ENCODE measurements around the gene PAOX. TPM values are rescaled to one million over a fixed set of nuclear protein-coding genes. Genes with fewer than 3 reads are reported as not detected.

The PAOX gene
- total RNA-seq, 1 donor from 2014 or later, result 4.6 TPM

DNA sequence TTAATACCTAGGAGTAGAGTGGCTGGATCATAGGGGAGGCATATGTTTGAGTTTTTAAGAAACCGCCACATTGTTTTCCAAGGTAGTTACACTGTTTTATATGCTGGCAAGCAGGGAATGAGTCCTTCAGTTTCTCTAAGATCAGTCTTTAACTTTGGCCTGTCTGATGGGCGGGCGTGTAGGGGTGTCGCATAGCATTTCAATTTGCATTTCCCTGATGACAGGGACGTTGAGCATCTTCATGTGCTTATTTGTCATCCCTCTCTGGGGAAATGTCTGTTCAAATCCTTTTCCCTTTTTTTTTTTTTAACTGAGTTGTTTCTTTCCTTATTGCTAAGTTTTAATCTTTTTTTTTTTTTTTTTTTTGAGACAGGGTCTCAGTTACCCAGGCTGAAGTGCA is 24.7 kb downstream of the PAOX start:
- no peaks in the 10 kb centered on the region for H3K4me1 ChIP-seq
- H3K27me3 ChIP-seq, result no peaks in the 10 kb centered on the region
- Mint-ChIP-seq H3K4me1 (no peaks in the 10 kb centered on the region), H3K9me3 (peaks cover 17% of the 10 kb centered on the region), H3K27ac (no peak overlapping the region), H3K27me3 (ENCODE audit: insufficient read depth, low read depth) (no peaks in the 10 kb centered on the region), H3K4me3 (no peak overlapping the region), H3K36me3 (peaks cover 60% of the 10 kb centered on the region)
- H3K27ac ChIP-seq, result no peak overlapping the region
- H3K9ac ChIP-seq, result no peak overlapping the region
- TF ChIP-seq, protein P1, sequence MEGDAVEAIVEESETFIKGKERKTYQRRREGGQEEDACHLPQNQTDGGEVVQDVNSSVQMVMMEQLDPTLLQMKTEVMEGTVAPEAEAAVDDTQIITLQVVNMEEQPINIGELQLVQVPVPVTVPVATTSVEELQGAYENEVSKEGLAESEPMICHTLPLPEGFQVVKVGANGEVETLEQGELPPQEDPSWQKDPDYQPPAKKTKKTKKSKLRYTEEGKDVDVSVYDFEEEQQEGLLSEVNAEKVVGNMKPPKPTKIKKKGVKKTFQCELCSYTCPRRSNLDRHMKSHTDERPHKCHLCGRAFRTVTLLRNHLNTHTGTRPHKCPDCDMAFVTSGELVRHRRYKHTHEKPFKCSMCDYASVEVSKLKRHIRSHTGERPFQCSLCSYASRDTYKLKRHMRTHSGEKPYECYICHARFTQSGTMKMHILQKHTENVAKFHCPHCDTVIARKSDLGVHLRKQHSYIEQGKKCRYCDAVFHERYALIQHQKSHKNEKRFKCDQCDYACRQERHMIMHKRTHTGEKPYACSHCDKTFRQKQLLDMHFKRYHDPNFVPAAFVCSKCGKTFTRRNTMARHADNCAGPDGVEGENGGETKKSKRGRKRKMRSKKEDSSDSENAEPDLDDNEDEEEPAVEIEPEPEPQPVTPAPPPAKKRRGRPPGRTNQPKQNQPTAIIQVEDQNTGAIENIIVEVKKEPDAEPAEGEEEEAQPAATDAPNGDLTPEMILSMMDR (IDR thresholded peaks at IDR 0.05), result no peak
- TF ChIP-seq EZH2 (IDR thresholded peaks at IDR 0.05) (no peak), EZH2phosphoT487 (IDR thresholded peaks at IDR 0.05) (no peak)
- peaks cover 53% of the 10 kb centered on the region for H3K79me2 ChIP-seq (ENCODE audit: low read depth)
- no peak overlapping the region for H3K4me2 ChIP-seq
- H3K4me3 ChIP-seq, result no peak overlapping the region
- H4K20me1 ChIP-seq (ENCODE audit: low read depth), result no peaks in the 10 kb centered on the region
- peaks cover 13% of the 10 kb centered on the region for H3K36me3 ChIP-seq
- H3F3A ChIP-seq (ENCODE audit: low read depth), result no peaks in the 10 kb centered on the region
- H3K9me3 ChIP-seq (ENCODE audit: low read depth), result no peaks in the 10 kb centered on the region
- H2AFZ ChIP-seq (replicated peaks), result no peak overlapping the region
- no peak for DNase-seq (ENCODE audit: low spot score)

- Histone ChIP-seq H3K27me3 (no peaks in the 10 kb centered on the region), H3K27ac (no peak overlapping the region), H3K4me3 (no peak overlapping the region), H3K4me1 (no peaks in the 10 kb centered on the region), H3F3A (ENCODE audit: low read depth) (no peaks in the 10 kb centered on the region), H3K9me3 (ENCODE audit: low read depth) (no peaks in the 10 kb centered on the region), H3K36me3 (peaks cover 27% of the 10 kb centered on the region), H3K4me2 (no peak overlapping the region), H3K9ac (no peak overlapping the region), H3K79me2 (ENCODE audit: low read depth) (peaks cover 66% of the 10 kb centered on the region), H2AFZ (replicated peaks) (no peak overlapping the region), H4K20me1 (ENCODE audit: low read depth) (no peaks in the 10 kb centered on the region)
- H3K36me3 Mint-ChIP-seq, result peaks cover 72% of the 10 kb centered on the region
- peaks cover 28% of the 10 kb centered on the region for H3K9me3 Mint-ChIP-seq
- H3K4me3 Mint-ChIP-seq, result no peak overlapping the region
- DNase-seq (ENCODE audit: low spot score), result no peak
- H3K27ac Mint-ChIP-seq, result no peak overlapping the region
- no peaks in the 10 kb centered on the region for H3K4me1 Mint-ChIP-seq
- H3K27me3 Mint-ChIP-seq (ENCODE audit: insufficient read depth, low read depth), result no peaks in the 10 kb centered on the region
- TF ChIP-seq EZH2 (IDR thresholded peaks at IDR 0.05) (no peak), EZH2phosphoT487 (IDR thresholded peaks at IDR 0.05) (no peak)
- TF ChIP-seq, protein P1 (IDR thresholded peaks at IDR 0.05), result no peak
These were observed 26.2 kb downstream of the PAOX start for GRCh38 chr10:133405272-133405671.

DNA sequence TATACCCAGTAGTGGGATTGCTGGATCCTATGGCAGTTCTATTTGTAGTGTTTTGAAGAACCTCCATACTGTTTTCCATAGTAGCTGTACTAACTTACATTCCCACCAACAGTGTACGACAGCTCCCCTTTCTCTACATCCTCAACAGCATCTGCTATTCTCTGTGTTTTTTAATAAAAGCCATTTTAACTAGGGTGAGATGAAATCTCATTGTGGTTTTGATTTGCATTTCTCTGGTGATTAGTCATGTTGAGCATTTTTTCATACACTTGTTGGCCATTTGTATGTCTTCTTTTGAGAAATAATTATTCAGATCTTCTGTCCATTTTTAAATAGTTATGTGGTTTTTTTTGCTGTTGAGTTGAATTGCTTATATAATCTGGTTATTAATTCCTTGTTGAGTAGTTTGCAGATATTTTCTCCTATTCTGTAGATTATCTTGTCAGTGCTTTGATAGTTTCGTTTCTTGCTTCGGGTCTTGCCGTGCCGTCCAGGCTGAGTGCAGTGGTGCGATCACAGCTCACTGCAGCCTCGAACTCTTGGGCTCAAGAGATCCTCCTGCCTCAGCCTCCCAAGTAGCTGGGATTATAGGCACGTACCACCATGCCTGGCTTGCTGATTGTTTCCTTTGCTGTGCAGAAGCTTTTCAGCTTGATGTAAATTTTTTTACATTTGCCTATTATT is 26.9 kb downstream of the PAOX start:
- H3K36me3 Mint-ChIP-seq, result peaks cover 75% of the 10 kb centered on the region
- Histone ChIP-seq H3K36me3 (peaks cover 34% of the 10 kb centered on the region), H3K27ac (no peak overlapping the region), H3K79me2 (ENCODE audit: low read depth) (peaks cover 66% of the 10 kb centered on the region), H4K20me1 (ENCODE audit: low read depth) (no peaks in the 10 kb centered on the region), H3K4me3 (no peak overlapping the region), H3K9ac (no peak overlapping the region), H3K4me1 (no peaks in the 10 kb centered on the region), H3K4me2 (no peak overlapping the region), H3K9me3 (ENCODE audit: low read depth) (peaks cover 3% of the 10 kb centered on the region), H2AFZ (replicated peaks) (no peak overlapping the region), H3F3A (ENCODE audit: low read depth) (no peaks in the 10 kb centered on the region), H3K27me3 (no peaks in the 10 kb centered on the region)
- H3K27me3 Mint-ChIP-seq (ENCODE audit: insufficient read depth, low read depth), result no peaks in the 10 kb centered on the region
- H3K27ac Mint-ChIP-seq, result no peak overlapping the region
- H3K4me3 Mint-ChIP-seq, result no peak overlapping the region
- H3K9me3 Mint-ChIP-seq, result peaks cover 35% of the 10 kb centered on the region
- no peak for DNase-seq (ENCODE audit: low spot score)
- TF ChIP-seq EZH2phosphoT487 (IDR thresholded peaks at IDR 0.05) (no peak), EZH2 (IDR thresholded peaks at IDR 0.05) (no peak)
- TF ChIP-seq, protein P1 (IDR thresholded peaks at IDR 0.05), result no peak
- no peaks in the 10 kb centered on the region for H3K4me1 Mint-ChIP-seq
